WTC11 (cell line): ENCODE measurements around the gene C6orf132.

Experiments
- KAT7 ChIP-seq: sonication (generic); formaldehyde crosslinking; IDR thresholded peaks from 2 replicates; pipeline ENCODE4 v1.8.1; 2023; ENCODE audit warnings: missing genetic modification reagents, mild to moderate bottlenecking, borderline replicate concordance
- TF ChIP-seq, protein P1 (sequence below): fragments of 200-600 bp; IDR thresholded peaks from 2 replicates; pipeline ENCODE4 v1.8.0; 2022; ENCODE audit warnings: antibody characterized with exemption

DNA sequence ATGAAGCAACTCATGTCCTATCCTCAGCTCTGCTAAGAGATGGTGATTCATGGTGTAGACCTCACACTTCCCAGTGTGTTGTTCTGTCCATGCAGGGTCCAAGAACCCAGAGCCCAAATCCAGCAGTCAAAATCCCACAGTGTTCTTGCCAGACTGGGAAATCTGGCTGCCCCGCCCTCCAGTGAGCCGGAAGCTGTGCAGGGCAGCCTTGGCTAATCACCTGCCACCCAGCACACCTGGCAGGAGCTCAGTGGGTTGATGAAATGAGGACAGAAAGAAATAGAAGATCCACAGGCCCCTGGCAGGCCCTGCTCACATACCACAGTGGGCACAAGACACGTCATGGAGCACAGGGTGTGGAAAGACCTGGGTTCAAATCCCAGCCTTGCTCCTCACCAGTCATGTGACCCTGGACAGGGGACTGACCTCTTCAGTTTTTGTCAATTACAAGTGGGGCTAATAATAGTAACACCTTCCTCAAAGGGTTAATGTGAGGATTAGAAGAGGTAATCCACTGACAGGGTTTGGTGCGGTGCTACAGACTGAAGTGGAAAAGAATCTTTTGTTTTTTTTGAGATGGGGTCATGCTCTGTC is 17.1 kb upstream of the C6orf132 start:
- TF ChIP-seq KAT7 (CRISPR knock-in tag) = no peak
- TF ChIP-seq, protein P1, sequence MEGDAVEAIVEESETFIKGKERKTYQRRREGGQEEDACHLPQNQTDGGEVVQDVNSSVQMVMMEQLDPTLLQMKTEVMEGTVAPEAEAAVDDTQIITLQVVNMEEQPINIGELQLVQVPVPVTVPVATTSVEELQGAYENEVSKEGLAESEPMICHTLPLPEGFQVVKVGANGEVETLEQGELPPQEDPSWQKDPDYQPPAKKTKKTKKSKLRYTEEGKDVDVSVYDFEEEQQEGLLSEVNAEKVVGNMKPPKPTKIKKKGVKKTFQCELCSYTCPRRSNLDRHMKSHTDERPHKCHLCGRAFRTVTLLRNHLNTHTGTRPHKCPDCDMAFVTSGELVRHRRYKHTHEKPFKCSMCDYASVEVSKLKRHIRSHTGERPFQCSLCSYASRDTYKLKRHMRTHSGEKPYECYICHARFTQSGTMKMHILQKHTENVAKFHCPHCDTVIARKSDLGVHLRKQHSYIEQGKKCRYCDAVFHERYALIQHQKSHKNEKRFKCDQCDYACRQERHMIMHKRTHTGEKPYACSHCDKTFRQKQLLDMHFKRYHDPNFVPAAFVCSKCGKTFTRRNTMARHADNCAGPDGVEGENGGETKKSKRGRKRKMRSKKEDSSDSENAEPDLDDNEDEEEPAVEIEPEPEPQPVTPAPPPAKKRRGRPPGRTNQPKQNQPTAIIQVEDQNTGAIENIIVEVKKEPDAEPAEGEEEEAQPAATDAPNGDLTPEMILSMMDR = no peak
